GM21786 (cell line): Measurements from ENCODE around the gene CACNA1A.

Experiments used
- ATAC-seq: cut with Tn5 transposase; IDR thresholded peaks from one replicate; pipeline ENCODE4 v1.9.1; 2021; ENCODE audit not compliant: unreplicated experiment

CACNA1A gene

DNA sequence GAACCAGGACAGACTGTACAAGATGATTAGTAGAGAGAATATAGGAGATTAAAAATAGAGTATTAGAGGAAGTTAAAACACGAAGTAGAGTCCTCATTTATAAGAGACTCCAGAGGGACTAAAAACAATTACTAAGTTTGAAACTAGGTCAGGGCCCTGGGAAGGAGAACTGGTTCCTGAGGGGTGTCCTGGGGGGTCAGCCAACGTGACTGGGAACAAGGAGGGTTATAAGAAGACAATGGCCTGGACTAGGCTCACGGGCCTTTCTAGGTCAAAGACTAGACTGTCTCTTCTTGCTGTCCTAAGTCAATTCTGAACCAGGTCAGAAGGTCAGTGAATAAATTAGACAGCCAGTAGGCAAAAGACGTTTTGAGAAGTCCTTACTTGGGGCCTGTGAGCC is 190.8 kb downstream of the CACNA1A start:
- ATAC-seq = no peak

DNA sequence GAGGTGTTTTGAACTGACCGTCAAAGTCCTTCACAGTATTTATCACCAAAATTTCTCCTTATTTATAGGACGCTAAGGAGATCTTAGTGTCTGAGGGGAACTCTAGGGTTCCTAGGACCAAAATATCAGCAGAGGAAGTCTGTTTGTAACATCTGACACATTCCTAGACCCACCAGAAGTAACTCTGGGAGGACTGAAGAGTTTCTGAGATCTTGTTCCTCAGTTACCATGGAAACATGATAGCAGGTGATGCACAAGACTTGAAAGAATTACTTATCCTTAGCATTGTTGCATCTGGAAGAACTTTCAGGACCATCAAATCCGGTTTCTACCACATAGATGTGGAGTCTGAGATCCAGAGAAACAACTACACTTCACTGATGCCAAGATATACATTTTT is 191.5 kb downstream of the CACNA1A start:
- ATAC-seq = no peak

DNA sequence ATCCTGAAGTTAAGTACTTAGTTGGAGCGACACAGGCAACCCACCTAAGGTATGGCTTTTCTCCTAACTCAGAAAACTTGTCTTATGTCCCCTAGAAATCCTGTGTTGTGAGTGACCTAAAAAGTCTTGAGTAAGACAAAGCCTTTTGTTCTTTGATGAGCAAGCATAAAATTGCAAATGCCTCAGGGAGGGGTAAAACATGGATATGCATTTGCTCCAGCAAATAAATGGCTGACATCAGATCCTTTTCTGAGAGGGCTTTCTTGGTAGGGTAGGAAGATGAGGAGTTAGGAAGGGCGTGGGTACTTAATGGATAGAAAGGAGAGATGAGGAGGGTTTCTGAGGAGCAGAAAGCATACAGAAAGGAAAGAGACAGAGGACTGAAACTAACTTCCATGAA is 192.4 kb downstream of the CACNA1A start:
- no peak for ATAC-seq

DNA sequence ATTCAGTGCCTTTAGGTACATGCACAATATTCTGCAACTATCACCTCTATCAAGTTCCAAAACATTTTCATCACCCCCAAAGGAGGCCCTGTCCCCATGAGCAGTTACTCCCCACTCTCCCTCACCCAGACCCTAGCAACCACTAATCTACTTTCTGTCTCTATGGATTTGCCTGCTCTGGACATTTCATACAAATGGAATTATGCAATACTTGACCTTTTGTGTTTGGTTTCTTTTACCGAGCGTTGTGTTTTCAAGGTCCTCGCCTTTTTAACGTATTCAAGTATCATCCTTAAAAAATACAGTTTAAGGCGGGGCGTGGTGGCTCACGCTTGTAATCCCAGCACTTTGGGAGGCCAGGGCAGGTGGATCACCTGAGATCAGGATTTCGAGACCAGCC is 196.4 kb downstream of the CACNA1A start:
- ATAC-seq = no peak

DNA sequence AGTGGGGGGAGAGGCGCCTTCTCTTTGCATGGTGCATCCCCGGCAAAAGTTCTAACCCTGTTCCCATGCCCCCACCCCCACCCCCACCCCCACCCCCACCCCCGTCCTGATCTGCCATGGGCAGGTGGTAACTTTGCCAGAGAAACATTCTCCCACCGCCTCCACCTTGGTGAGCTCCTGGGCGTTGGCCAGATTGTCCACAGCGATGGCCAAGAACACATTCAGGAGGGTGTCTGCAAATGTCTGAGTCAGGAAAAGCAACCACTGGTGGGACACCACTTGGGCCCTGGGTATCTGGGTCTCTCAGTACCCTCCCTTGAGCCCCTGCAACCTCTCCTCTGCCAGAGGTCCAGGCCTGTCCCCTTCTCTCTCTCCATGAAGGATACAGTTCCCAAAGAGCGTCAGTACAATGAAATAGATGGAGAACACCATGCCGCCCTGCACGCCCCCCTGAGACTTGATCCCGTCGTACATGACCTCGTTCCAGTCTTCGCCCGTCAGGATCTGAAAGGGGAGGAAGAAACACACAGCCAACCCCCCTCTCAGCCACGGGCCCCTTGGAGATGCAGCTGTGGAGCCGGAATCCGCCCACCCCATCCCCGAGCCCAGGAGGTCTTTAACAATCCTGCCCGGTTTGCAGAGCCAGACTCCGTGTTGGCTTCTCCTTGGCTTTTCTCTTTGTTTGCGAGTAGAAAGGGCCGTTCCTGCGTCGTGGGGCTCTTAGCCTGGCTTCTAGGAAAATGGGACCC is 202.7 kb downstream of the CACNA1A start:
- no peak for ATAC-seq

DNA sequence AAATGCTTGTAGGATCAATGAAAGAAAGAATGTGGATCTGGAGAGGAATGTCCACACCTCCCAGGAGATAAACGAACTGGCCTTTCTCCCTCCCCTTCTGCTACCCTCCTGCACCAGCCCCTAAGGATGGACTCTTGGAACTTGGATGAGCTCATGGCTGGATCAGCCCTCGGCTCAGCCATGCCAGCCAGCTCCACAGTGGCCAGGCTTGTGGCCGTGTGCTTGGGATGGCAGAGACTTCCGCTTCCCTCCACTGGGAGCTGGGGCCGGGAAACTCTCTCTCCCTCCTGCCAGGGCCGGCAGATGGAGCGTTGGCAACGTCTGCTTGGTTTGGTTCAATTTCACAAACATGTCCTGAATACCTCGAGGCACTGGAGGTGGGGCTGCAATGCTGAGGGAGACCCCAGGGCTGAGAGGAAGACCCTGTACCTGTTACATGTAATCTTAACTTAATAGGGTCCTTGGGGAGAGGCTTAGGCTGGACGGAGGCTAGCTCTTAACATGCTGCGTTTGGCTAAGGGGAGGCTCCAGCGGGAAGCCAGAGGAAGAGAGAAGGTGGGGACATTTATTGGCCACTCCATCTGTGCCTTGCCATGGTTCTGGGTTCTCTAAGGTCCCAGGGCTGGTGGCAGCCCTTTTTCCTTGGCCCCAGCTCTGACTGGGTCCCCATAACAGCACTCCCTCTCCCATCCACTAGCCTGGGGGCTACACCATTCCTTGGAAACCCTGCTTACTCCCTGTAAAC is 203.6 kb downstream of the CACNA1A start:
- no peak for ATAC-seq

DNA sequence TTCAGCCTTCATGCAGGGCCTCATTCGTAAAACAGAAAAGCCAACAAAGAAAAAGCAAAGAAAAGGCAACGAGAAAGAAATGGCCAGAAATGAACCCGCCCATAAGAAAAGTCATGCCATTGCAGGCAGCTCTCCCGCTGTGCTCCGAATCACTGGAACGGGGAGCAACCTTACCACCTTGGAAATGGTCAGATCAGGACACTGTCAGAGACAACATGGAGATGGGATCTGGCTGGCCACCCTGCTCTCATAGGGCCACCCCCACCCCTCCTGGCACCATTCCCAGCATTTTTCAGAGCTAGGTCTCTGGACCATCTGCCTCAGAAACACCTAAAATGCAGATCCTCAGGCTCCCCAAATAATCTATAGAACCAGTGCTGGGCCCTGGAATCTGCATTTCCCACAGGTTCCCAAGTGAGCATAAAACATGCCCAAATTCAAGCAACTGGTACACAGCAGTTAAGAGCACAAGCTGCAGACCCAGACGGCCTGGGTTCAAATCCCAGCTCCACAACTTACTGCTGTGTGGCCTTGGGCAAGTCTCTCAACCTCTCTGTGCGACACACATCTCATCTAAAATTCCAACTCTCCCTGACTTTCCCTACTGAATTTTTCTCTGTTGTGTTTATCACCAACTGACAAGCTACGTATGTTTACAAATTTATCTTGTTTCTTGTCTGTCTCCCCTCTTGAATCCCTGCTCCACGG is 204.5 kb downstream of the CACNA1A start:
- ATAC-seq = no peak

DNA sequence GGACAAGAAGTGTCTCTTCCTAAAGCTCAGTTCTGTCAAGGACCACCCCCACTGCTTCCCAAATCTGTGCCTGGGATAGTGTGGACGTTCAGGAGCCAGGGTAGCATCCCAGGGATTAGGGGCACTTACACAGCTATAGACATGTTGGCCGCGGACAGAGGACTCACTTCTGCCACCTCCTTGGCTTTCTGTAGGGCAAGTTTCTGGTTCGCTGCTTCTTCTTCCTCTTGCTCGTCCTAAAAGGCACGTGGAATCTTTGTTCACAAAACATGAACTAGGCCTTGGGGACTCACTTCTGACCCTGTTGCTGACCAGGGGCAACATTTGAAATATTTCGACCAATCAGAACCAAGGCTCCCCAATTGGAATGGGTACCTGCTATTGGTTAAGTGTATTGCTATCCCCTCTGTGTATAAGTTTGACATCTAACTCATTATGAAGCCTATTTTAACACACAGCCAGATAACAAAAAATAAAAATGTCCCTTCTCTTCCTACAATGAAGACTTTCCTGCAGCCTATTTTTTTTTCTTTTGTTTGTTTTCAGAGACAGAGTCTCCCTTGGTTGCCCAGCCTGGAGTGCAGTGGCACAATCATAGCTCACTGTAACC is 205.8 kb downstream of the CACNA1A start:
- no peak for ATAC-seq

DNA sequence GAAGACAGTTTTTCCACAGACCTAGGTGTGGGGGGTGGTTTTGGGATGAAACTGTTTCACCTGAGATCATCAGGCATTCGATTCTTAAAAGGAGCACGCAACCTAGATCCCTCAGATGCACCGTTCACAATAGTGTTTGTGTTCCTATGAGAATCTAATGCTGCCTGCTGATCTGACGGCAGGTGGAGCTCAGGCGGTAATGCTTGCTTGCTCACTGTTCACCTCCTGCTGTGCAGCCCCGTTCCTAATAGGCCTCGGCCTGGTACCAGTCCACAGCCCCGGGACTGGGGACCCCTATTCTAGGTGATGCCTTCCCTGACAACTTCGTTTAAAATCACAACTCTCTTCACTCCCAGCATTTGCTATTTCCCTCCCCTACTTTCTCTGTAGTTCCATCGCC is 206.4 kb downstream of the CACNA1A start:
- ATAC-seq = no peak

DNA sequence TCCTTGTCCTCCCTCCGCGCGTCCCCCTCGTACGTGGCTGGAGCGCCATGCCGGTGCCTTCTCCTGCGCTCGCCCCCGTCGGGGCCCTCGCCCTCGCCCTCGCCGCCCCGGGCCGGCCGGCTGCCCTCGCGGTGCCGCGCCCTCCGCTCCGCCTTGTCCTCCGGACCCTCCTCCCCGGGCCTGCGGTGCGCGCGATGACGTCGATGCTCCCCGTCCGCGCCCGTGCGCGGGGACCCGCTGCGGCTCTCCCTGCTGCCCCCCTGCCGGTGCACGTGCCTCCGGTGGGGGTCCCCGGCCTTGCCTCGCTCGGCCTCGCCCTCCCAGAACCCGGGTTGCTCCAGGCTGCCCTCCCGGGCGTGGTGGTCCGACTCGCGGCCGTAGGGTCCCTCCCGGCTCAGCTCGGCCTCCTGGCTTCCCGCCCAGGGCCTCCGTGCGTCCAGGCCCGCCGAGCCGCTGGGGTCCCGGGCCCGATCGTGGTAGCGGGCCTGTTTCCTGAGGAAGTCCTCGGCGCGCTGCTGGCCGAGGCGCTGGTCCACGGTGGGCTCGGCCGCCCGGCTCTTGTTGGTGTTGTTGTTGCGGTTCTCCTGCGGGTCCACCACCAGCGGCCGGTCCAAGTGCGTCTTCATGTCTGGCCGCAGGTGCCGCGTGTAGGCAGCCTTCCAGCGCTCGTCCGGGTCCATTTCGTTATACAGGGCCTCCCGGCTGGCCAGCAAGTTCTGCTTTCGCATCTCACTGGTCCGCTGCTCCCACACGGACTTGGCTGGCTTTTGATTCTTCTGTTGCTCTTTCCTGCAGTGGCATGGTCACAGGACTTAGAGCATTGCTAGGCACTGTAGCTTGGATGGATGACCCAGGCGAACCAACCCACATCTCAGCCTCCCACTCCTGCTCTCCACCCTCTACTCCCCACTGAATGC is 207.5 kb downstream of the CACNA1A start:
- ATAC-seq = no peak

DNA sequence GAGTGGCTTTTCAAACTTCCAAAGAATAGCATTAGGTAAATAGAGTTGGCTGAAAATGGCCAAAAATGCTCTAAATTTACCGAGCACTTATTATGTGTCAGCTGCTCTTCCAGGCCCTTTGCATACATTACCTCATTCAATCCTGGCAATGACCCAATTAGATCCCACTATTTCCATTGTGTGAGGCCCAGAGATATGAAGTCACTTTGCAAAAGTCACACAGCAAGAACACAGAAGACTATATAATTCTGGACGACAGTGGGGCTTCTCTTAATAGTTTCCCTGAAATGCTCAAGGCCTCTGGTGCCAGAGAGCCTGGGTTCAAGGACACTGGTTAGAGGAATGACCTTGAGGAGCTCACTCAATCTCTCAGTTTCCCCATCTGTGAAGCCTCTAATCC is 209.3 kb downstream of the CACNA1A start:
- ATAC-seq = no peak

DNA sequence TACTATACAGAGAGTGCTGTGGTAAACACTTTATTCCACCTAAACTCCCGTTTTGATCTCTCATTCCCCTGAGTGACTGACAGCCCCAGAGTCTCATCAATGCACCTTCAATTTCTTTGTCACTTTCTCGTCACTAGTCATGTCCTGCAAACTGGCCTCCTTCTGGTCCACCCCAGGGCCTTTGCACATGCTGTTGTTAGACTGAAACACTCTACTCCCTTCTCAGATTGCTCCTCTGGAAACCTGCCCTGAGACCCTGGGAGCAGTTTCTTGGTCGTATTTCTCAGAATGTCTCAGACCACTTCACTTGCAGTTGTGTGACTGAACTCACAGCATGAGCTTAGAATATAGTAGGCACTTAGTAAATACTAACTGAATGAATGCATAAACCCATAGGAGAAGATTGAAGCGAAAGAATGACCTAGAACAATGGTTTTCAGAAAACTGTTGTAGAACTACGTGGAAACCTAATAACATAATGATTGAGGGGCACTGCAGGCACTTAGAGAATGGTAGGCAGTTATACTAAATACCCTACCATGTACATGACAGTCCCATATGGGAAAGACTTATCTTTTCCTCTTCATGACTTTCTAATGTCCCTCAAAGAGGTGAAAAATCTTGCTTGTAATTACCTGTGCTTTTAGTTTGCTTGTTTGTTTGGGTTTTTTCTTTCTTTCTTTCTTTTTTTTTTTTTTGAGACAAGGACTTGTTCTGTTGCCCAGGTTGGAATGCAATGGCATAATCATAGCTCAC is 211.3 kb downstream of the CACNA1A start:
- ATAC-seq = no peak

DNA sequence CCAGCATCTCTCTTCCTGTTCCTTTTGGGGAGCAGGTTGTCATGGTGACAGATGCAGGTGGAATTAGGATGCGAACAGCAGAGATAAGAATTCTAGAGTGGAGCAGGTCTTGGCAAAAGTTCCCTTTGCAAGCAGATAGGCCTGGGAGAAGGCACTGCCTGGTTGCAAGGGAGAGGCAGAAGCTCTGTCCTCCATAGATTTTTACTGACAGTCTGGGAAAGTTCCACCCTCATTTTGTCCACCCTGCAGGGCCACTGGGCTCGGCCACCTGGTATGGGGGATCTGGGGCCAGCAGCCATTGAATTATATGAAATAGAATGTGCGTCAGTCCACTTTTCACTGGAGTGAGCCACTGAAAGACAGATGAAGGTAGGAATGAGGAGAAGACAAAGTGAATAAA is 214.4 kb downstream of the CACNA1A start:
- ATAC-seq = no peak

DNA sequence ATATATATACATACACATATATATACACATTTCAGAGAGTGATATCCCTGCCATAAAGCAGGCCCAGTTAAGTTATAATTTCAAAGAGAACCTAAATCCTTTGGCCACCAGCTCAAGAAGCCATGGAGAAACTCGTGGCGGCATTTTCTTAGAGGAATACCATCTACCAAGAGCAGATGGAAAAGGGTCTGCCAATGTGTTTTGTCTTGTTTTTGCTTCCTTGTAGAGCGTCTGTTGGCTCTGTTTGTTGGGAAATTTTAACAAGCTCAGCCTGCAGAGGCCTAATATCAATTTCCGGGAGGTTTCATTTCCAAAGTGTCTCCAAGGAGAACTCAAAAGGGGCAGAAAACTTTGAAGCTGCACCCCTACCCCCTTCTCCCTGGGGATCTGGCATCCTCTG is 215.5 kb downstream of the CACNA1A start:
- no peak for ATAC-seq

DNA sequence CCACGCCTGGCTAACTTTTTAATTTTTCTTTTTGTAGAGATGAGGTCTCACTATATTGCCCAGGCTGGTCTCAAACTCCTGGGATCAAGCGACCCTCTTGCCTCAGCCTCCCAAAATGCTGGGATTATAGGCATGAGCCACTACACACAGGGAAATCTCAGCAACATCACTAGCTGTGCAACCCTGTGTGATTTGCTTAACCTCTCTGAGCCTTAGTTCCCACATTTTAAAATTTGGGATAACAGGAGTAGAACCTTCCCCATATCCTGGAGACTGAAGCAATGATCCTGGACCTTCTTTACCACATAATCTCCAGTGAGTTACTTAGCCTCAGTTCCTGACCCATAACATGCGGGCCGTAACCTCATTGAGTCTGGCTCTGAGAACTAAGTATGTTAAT is 217.0 kb downstream of the CACNA1A start:
- ATAC-seq = no peak

DNA sequence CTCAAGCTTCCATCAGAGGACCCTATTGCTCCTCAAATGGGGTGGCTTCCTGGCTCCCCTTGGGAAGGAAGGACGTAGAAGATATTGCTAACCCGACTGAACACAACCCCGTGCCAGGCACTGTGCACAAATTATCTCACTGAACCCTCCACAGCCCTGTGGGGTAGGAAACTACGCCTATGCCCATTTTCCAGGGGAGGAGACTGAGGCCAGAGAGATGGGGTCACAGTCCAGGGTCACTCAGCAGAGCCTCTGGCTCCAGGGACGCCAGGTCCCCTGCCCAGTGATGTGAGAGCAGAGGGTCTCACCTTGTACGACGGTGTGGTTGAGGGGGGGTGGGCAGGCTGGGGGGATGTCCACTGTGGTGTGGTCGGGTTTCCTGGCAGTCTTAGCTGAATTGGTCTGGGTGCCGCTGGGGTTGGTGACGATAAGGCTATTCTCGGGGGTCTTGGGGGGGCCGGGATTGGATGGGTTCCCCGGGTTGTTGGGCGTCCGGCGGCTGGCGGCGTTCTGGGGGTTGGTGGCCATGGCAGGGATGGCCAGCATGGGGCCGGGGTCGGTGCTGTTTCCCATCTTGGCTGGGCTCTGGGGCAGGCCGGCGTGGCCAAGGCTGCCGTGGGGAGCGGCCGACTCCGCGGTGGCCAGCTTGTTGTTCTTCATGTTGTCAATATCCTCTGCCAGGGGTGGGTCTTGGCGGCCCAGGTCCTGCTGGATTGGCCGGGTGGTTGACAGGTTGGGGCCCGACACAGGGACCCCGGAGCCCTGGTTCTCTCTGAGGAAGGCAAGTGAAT is 219.9 kb downstream of the CACNA1A start:
- ATAC-seq = no peak

DNA sequence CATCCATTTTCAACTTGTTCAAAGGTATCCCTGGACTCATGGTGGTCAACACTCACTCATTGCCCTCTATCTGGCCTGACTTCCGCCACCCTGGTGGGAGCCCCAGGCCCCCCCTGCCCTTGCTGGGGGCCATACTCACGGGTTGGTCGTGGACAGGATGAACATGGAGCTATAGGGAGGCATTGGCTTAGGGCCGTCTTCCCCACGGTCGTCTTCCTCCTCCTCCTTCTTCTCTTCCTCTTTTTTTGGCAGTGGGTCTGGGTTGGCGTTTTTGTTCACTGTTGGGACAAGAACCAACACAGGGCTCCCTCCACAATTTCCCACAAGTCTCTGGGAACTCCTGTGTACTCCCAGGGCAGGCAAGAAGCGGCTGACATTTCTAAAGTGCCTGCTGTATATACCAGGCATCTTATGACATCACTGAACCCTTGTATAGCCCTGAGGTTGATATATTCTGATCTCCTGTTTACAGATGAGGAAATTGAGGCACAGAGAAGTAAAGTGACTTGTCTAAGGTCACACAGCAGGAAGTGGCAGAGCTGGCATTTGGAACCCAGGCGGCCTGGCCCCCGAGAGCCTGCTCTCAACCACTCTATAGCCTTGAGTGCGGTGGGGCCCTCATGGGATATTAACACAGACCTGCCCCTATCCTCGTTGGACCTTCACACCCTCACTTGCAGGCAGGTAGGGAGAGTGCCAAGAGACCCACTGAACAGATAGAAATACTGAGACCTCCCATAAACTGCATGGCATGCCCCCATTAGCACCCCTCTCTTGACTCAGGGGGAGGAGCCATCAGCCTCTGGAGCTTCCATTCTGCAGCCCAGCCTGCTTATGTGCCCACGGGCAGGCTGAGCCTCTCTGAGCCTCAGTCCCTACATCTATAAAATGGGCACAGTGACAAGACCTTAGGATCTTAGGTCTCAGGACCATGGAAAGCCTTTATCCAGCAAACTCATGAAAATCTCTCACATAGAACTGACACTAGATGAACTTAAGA is 221.1 kb downstream of the CACNA1A start:
- no peak for ATAC-seq

DNA sequence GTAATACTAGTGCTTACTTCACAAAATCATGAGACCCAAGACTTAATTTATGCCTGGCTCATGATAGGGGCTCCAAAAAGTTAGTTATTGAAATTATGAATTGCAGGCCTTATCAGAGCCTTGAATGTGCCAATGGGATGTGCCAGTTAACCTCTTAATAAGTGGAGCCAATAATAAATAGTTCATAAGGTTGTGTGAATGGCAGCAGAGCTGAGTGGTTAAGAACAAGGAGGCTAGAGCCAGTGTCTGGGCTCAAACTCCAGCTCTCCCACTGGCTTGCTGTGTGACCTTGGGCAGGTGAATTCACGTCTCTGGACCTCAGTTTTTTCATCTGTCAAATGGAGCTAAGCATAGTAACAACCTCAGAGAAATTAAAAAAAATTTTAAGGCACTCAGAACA is 222.4 kb downstream of the CACNA1A start:
- ATAC-seq = no peak
